ENCODE data around the gene DGKB.

GRCh38 chr7:14177876-14178275 is 724.7 kb downstream of the DGKB start:
- TF ChIP-seq CTCF (IDR thresholded peaks at IDR 0.05), result no peak
- TF ChIP-seq POLR2AphosphoS5 (IDR thresholded peaks at IDR 0.05; ENCODE audit: low read depth, low read length), result no peak
- TF ChIP-seq REST (IDR thresholded peaks at IDR 0.05; ENCODE audit: insufficient read depth in 1 of 2, low read depth in 2 of 2, low read length in 1 of 2), result no peak
